H9 (cell line): Measurements from ENCODE around the gene TLX1. TPM values are rescaled to one million over a fixed set of nuclear protein-coding genes. Genes with fewer than 3 reads are reported as not detected.

Source experiments
- DNase-seq: peaks from one replicate; pipeline ENCODE4 v3.0.0-alpha.2; 2017
- H2AFZ ChIP-seq: one replicate; pipeline ENCODE4 v1.6.1; 2013; ENCODE audit warnings: mild to moderate bottlenecking, low read length, control low read depth, moderate library complexity
- H2AK5ac ChIP-seq: 2 replicates; pipeline ENCODE4 v1.6.1; 2013; ENCODE audit warnings: low read length, control low read depth, mixed read lengths; ENCODE audit not compliant: insufficient read length
- H2BK120ac ChIP-seq: one replicate; pipeline ENCODE4 v1.6.1; 2013; ENCODE audit warnings: low read depth, mild to moderate bottlenecking, low read length, control low read depth, inconsistent platforms; ENCODE audit not compliant: poor library complexity, severe bottlenecking
- H2BK12ac ChIP-seq: 2 replicates; pipeline ENCODE4 v1.6.1; 2013; ENCODE audit warnings: low read length, control low read depth, mixed read lengths, low read depth; ENCODE audit not compliant: insufficient read length
- H2BK15ac ChIP-seq: 2 replicates; pipeline ENCODE4 v1.6.1; 2013; ENCODE audit warnings: low read depth, low read length, control low read depth
- H2BK20ac ChIP-seq: one replicate; pipeline ENCODE4 v1.6.1; 2013; ENCODE audit warnings: low read depth, mild to moderate bottlenecking, low read length, control low read depth, inconsistent platforms; ENCODE audit not compliant: poor library complexity, severe bottlenecking
- H2BK5ac ChIP-seq: 2 replicates; pipeline ENCODE4 v1.6.1; 2013; ENCODE audit warnings: low read length, control low read depth, mixed read lengths; ENCODE audit not compliant: insufficient read length
- H3K14ac ChIP-seq: 2 replicates; pipeline ENCODE4 v1.6.1; 2013; ENCODE audit warnings: low read length, control low read depth; ENCODE audit not compliant: insufficient read depth
- H3K18ac ChIP-seq: 2 replicates; pipeline ENCODE4 v1.6.1; 2013; ENCODE audit warnings: low read depth, mild to moderate bottlenecking, mixed read lengths, low read length, control low read depth; ENCODE audit not compliant: insufficient read length
- H3K23ac ChIP-seq: 2 replicates; pipeline ENCODE4 v1.6.1; 2013; ENCODE audit warnings: low read length, control low read depth, mixed read lengths, low read depth; ENCODE audit not compliant: insufficient read length
- H3K23me2 ChIP-seq: 2 replicates; pipeline ENCODE4 v1.6.1; 2013; ENCODE audit warnings: low read depth, mild to moderate bottlenecking, mixed read lengths, low read length, control low read depth; ENCODE audit not compliant: insufficient read length, poor library complexity, severe bottlenecking
- H3K27ac ChIP-seq: 2 replicates; pipeline ENCODE4 v1.5.1; 2013; ENCODE audit warnings: low read length, control low read depth, mixed read lengths, low read depth; ENCODE audit not compliant: insufficient read length
- H3K27me3 ChIP-seq: 2 replicates; pipeline ENCODE4 v1.6.1; 2013; ENCODE audit warnings: low read length, control low read depth, inconsistent platforms; ENCODE audit not compliant: insufficient read depth
- H3K4ac ChIP-seq: 2 replicates; pipeline ENCODE4 v1.6.1; 2013; ENCODE audit warnings: low read depth, mild to moderate bottlenecking, control low read depth, inconsistent platforms, low read length, moderate library complexity
- H3K4me1 ChIP-seq: 2 replicates; pipeline ENCODE4 v1.6.1; 2013; ENCODE audit warnings: low read length, control low read depth, inconsistent platforms; ENCODE audit not compliant: insufficient read depth
- H3K4me2 ChIP-seq: 2 replicates; pipeline ENCODE4 v1.6.1; 2013; ENCODE audit warnings: low read length, control low read depth, mixed read lengths; ENCODE audit not compliant: insufficient read length, insufficient read depth
- H3K56ac ChIP-seq: 2 replicates; pipeline ENCODE4 v1.6.1; 2013; ENCODE audit warnings: low read depth, mild to moderate bottlenecking, mixed read lengths, low read length, control low read depth; ENCODE audit not compliant: insufficient read length
- H3K79me1 ChIP-seq: 2 replicates; pipeline ENCODE4 v1.6.1; 2013; ENCODE audit warnings: low read depth, mild to moderate bottlenecking, moderate library complexity, low read length, control low read depth, inconsistent platforms; ENCODE audit not compliant: insufficient read depth, poor library complexity, severe bottlenecking
- H3K79me2 ChIP-seq: 2 replicates; pipeline ENCODE4 v1.6.1; 2013; ENCODE audit warnings: low read length, control low read depth, inconsistent platforms; ENCODE audit not compliant: insufficient read depth
- H3K9ac ChIP-seq: 2 replicates; pipeline ENCODE4 v1.6.1; 2013; ENCODE audit warnings: low read length, control low read depth, mixed read lengths; ENCODE audit not compliant: insufficient read length; ENCODE audit errors: extremely low read depth
- H3K9me3 ChIP-seq: one replicate; pipeline ENCODE4 v1.6.1; 2013; ENCODE audit warnings: low read depth, low read length, inconsistent platforms; ENCODE audit not compliant: control insufficient read depth
- H3T11ph ChIP-seq: one replicate; pipeline ENCODE4 v1.6.1; 2013; ENCODE audit warnings: mild to moderate bottlenecking, low read length, control low read depth, inconsistent platforms
- H4K20me1 ChIP-seq: one replicate; pipeline ENCODE4 v1.6.1; 2013; ENCODE audit not compliant: control insufficient read depth, insufficient read length, insufficient read depth
- H4K5ac ChIP-seq: 2 replicates; pipeline ENCODE4 v1.6.1; 2013; ENCODE audit warnings: low read depth, mild to moderate bottlenecking, mixed read lengths, low read length, control low read depth; ENCODE audit not compliant: insufficient read length
- H4K8ac ChIP-seq: replicated peaks from 2 replicates; pipeline ENCODE4 v1.6.1; 2013; ENCODE audit warnings: low read length, control low read depth, mixed read lengths, low read depth; ENCODE audit not compliant: insufficient read length
- H4K91ac ChIP-seq: 2 replicates; pipeline ENCODE4 v1.6.1; 2013; ENCODE audit warnings: low read depth, mild to moderate bottlenecking, moderate library complexity, mixed read lengths, low read length, control low read depth; ENCODE audit not compliant: insufficient read length
- H3K27ac Mint-ChIP-seq, 3 experiments: 2 replicates in 2 of 3; 3 replicates in 1 of 3; pipeline ENCODE4 v1.8.0; 2020 to 2021; ENCODE audit warnings: mixed read lengths in 3 of 3, mild to moderate bottlenecking in 1 of 3, moderate library complexity in 1 of 3
- H3K27me3 Mint-ChIP-seq: 2 replicates; pipeline ENCODE4 v1.8.0; 2021; ENCODE audit warnings: low read depth, mild to moderate bottlenecking, moderate library complexity, mixed read lengths
- H3K36me3 Mint-ChIP-seq, 3 experiments: 2 replicates in 2 of 3; 3 replicates in 1 of 3; pipeline ENCODE4 v1.8.0; 2020 to 2021; ENCODE audit warnings: low read depth in 3 of 3, mixed read lengths in 3 of 3; ENCODE audit not compliant: insufficient read depth in 1 of 3
- H3K4me1 Mint-ChIP-seq, 2 experiments: 2 replicates each; pipeline ENCODE4 v1.8.0; 2020; ENCODE audit warnings: mixed read lengths in 2 of 2
- H3K4me3 Mint-ChIP-seq, 2 experiments: 2 replicates in 1 of 2; 3 replicates in 1 of 2; pipeline ENCODE4 v1.8.0; 2020 to 2021; ENCODE audit warnings: mild to moderate bottlenecking in 2 of 2, mixed read lengths in 2 of 2, moderate library complexity in 1 of 2
- H3K9me3 Mint-ChIP-seq, 2 experiments: 2 replicates in 1 of 2; 3 replicates in 1 of 2; pipeline ENCODE4 v1.8.0; 2020; ENCODE audit warnings: mild to moderate bottlenecking in 2 of 2, mixed read lengths in 2 of 2, moderate library complexity in 1 of 2
- WGBS: extraction: QIAGEN DNeasy Blood & Tissue Kit; methylation state at CpG from one replicate; pipeline ENCODE4 v1.1.7; 2013; ENCODE audit warnings: missing lambda C conversion rate, low lambda C conversion rate, mixed read lengths; ENCODE audit not compliant: insufficient read length; ENCODE audit errors: extremely low coverage; 5-methylcytosine and 5-hydroxymethylcytosine counted together
- total RNA-seq: library from RNA; stranded (reverse); gene quantifications from 2 replicates; pipeline ENCODE4 v1.2.1, GENCODE V29; 2021
- TF ChIP-seq, protein P1 (sequence below): fragments of 200-600 bp; sonication (generic); conservative IDR thresholded peaks from 3 replicates; pipeline ENCODE4 v1.8.0; 2021; ENCODE audit warnings: antibody characterized with exemption, mild to moderate bottlenecking

The TLX1 gene
- total RNA-seq, 1 experiment from 2014 or later, result not detected

DNA sequence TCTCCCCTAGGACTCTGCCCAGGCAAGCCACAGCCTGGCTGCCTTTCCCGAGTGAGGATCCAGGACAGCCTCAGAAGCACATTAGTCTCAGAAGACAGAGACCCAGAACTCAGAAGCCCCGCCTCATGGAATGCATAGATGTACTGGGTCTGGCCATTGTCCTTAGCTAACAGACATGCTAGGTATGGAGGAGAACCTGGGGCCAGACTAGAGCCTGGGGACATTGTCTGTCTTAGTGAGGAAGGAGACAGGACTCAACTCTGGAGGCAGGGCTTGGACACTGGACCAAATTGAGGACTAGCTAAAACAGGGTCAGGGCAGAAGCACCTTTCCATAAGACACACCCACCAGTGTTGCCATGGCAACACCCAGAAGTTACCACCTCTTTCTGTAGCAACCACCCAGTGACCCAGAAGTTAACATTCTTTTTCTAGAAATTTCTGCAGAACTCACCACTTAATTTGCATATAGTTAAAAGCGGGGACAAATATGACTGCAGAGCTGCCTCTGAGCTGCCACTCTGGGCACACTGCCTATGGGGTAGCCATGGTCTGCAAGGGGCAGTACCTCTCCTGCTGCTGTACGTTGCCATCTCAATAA, 27.5 kb downstream of the TLX1 start:
- Histone ChIP-seq H3K27me3 (peaks cover 3% of the 10 kb centered on the region; the same call in 1 of the 2 replicates), H3K4me2 (no peak overlapping the region), H3K23ac (no peak overlapping the region), H2BK120ac (no peak overlapping the region), H3K4ac (no peak overlapping the region), H3K14ac (no peak overlapping the region), H4K20me1 (no peaks in the 10 kb centered on the region), H2AK5ac (no peak overlapping the region), H2BK20ac (no peak overlapping the region), H2BK5ac (no peak overlapping the region), H4K91ac (no peak overlapping the region), H2BK15ac (0 out of 2 replicates have a peak overlapping the region, but pooled peaks have one; percentile 59), H2AFZ (no peak overlapping the region), H3K18ac (no peak overlapping the region), H3K79me1 (no peaks in the 10 kb centered on the region), H3T11ph (no peak overlapping the region), H3K56ac (no peak overlapping the region), H3K27ac (no peak overlapping the region), H3K9ac (no peak overlapping the region), H3K9me3 (no peaks in the 10 kb centered on the region), H4K8ac (no peak overlapping the region), H3K4me1 (no peaks in the 10 kb centered on the region), H3K23me2 (no peaks in the 10 kb centered on the region), H4K5ac (no peak overlapping the region), H2BK12ac (no peak overlapping the region), H3K79me2 (no peaks in the 10 kb centered on the region)
- WGBS, result no CpG with 5 or more reads among the region's 4 CpGs
- no peak overlapping the region for H3K4me3 Mint-ChIP-seq
- H3K36me3 Mint-ChIP-seq, result no peaks in the 10 kb centered on the region
- H3K9me3 Mint-ChIP-seq, result peaks cover 2 to 11% of the 10 kb centered on the region in 2 experiments; a peak in 4 of 5 replicates
- TF ChIP-seq, protein P1, sequence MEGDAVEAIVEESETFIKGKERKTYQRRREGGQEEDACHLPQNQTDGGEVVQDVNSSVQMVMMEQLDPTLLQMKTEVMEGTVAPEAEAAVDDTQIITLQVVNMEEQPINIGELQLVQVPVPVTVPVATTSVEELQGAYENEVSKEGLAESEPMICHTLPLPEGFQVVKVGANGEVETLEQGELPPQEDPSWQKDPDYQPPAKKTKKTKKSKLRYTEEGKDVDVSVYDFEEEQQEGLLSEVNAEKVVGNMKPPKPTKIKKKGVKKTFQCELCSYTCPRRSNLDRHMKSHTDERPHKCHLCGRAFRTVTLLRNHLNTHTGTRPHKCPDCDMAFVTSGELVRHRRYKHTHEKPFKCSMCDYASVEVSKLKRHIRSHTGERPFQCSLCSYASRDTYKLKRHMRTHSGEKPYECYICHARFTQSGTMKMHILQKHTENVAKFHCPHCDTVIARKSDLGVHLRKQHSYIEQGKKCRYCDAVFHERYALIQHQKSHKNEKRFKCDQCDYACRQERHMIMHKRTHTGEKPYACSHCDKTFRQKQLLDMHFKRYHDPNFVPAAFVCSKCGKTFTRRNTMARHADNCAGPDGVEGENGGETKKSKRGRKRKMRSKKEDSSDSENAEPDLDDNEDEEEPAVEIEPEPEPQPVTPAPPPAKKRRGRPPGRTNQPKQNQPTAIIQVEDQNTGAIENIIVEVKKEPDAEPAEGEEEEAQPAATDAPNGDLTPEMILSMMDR, result no peak
- DNase-seq, result no peak
- H3K27ac Mint-ChIP-seq, result peak overlapping the region in 1 of 3 experiments; percentile 27; a peak in 1 of 7 replicates
- peaks cover 9 to 22% of the 10 kb centered on the region in 2 experiments for H3K4me1 Mint-ChIP-seq
- peaks cover 87% of the 10 kb centered on the region for H3K27me3 Mint-ChIP-seq
